ENCODE data around the gene SERINC3.

The SERINC3 gene

DNA sequence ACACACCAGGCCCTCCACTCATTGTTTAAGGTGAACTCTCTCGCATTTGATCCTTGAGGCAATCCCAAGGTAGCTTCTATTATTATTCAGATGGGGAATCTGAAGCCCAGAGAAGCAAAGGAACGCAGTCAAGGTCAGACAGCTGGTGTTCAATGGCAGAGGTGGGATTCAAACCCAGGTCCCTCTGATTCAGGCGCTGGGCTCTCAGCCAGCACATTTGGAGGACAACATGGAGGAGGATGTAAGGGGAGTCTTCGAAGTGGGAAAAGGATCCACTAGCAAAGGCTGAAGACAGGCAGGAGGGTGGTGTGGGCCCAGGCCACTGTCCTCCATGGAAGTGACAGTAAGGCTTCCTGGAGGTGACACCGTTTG lies 60.1 kb downstream of the SERINC3 start:
- Histone ChIP-seq H3K36me3 (no peaks in the 10 kb centered on the region), H3K27me3 (no peaks in the 10 kb centered on the region), H3K4me3 (no peak overlapping the region), H3K9me3 (no peaks in the 10 kb centered on the region), H3K4me1 (no peaks in the 10 kb centered on the region), H3K27ac (no peak overlapping the region)
- DNase-seq: no peak
- intact Hi-C loops (cut with DNase I; ENCODE audit: low total_unique reads): loop anchor here (10.0 kb wide), 1 partner anchor 77 kb away; no protein-coding TSS in a partner anchor
- TF ChIP-seq, protein P1, sequence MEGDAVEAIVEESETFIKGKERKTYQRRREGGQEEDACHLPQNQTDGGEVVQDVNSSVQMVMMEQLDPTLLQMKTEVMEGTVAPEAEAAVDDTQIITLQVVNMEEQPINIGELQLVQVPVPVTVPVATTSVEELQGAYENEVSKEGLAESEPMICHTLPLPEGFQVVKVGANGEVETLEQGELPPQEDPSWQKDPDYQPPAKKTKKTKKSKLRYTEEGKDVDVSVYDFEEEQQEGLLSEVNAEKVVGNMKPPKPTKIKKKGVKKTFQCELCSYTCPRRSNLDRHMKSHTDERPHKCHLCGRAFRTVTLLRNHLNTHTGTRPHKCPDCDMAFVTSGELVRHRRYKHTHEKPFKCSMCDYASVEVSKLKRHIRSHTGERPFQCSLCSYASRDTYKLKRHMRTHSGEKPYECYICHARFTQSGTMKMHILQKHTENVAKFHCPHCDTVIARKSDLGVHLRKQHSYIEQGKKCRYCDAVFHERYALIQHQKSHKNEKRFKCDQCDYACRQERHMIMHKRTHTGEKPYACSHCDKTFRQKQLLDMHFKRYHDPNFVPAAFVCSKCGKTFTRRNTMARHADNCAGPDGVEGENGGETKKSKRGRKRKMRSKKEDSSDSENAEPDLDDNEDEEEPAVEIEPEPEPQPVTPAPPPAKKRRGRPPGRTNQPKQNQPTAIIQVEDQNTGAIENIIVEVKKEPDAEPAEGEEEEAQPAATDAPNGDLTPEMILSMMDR (IDR thresholded peaks at IDR 0.05): no peak

GRCh38 chr20:44461142-44461802 lies 60.6 kb downstream of the SERINC3 start:
- Histone ChIP-seq H3K9me3 (no peaks in the 10 kb centered on the region), H3K27ac (no peak overlapping the region), H3K36me3 (no peaks in the 10 kb centered on the region), H3K27me3 (no peaks in the 10 kb centered on the region), H3K4me3 (no peak overlapping the region), H3K4me1 (no peaks in the 10 kb centered on the region)
- no peak for DNase-seq
- intact Hi-C loops (cut with DNase I; ENCODE audit: low total_unique reads): loop anchor here (10.0 kb wide), 1 partner anchor 76 kb away; no protein-coding TSS in a partner anchor
- TF ChIP-seq, protein P1 (IDR thresholded peaks at IDR 0.05): no peak

- no peak overlapping the region for H3K4me3 ChIP-seq
- TF ChIP-seq, protein P1 (IDR thresholded peaks at IDR 0.05): no peak
- H3K9me3 ChIP-seq: no peaks in the 10 kb centered on the region
- no peak overlapping the region for H3K27ac ChIP-seq
- no peaks in the 10 kb centered on the region for H3K4me1 ChIP-seq
- DNase-seq: no peak
- intact Hi-C loops (cut with DNase I; ENCODE audit: low total_unique reads): loop anchor here (10.0 kb wide), 1 partner anchor 76 kb away; no protein-coding TSS in a partner anchor
- no peaks in the 10 kb centered on the region for H3K36me3 ChIP-seq
- no peaks in the 10 kb centered on the region for H3K27me3 ChIP-seq
These were observed 61.1 kb downstream of the SERINC3 start for GRCh38 chr20:44460795-44461141.

GRCh38 chr20:44459271-44459670 lies 62.6 kb downstream of the SERINC3 start:
- no peaks in the 10 kb centered on the region for H3K9me3 ChIP-seq
- no peaks in the 10 kb centered on the region for H3K27me3 ChIP-seq
- H3K4me3 ChIP-seq: no peak overlapping the region
- TF ChIP-seq, protein P1 (IDR thresholded peaks at IDR 0.05): no peak
- intact Hi-C loops (cut with DNase I; ENCODE audit: low total_unique reads): no loop called here
- no peaks in the 10 kb centered on the region for H3K36me3 ChIP-seq
- no peak overlapping the region for H3K27ac ChIP-seq
- DNase-seq: no peak
- no peaks in the 10 kb centered on the region for H3K4me1 ChIP-seq

DNA sequence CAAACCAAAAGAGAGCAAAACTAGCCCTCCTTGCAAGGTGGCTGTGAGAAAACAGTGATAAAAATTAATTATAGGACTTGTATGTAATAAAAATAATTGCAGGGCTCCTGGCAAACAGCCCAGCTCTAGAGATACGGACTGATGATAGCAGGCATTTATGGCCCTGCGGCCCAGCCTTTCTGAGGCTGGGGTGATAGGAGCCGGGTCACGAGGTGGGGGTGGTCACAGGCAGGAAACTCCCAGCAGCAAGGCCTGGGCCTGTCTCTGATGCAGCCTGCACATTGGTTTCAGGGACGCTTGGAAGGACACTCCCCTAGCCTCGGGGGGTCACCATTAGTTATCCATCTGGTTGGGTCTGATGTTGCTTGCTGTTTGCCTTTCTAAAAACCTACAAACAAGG lies 64.9 kb downstream of the SERINC3 start:
- intact Hi-C loops (cut with DNase I; ENCODE audit: low total_unique reads): no loop called here
- Histone ChIP-seq H3K27me3 (no peaks in the 10 kb centered on the region), H3K27ac (no peak overlapping the region), H3K36me3 (no peaks in the 10 kb centered on the region), H3K4me3 (no peak overlapping the region), H3K4me1 (no peaks in the 10 kb centered on the region), H3K9me3 (no peaks in the 10 kb centered on the region)
- DNase-seq: no peak
- TF ChIP-seq, protein P1 (IDR thresholded peaks at IDR 0.05): no peak

DNA sequence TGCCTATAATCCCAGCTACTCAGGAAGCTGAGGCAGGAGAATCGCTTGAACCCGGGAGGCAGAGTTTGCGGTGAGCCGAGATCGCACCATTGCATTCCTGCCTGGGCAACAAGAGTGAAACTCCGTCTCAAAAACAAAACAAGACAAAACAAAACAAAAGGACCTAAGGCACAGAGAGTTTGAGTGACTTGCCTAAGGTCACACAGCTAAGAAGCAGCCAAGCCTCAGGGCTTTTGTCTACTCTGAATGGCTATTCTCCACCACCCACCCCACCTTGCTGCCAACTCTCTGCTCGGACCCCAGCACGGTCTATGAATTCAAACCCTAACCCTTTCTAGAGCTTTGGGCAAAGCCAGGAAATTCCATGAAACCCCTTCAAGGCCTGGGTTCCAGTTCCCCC lies 65.3 kb downstream of the SERINC3 start:
- TF ChIP-seq, protein P1 (IDR thresholded peaks at IDR 0.05): no peak
- Histone ChIP-seq H3K4me3 (no peak overlapping the region), H3K27me3 (no peaks in the 10 kb centered on the region), H3K36me3 (no peaks in the 10 kb centered on the region), H3K4me1 (no peaks in the 10 kb centered on the region), H3K9me3 (no peaks in the 10 kb centered on the region), H3K27ac (no peak overlapping the region)
- DNase-seq: no peak
- intact Hi-C loops (cut with DNase I; ENCODE audit: low total_unique reads): no loop called here

Measured in tibial artery (tissue), 4 donors.